NK-92 (cell line): ENCODE data around the gene LINC00237.

ENCODE experiments used
- DNase-seq: peaks from one replicate; lab custom pipeline; 2025; ENCODE audit not compliant: unreplicated experiment; lab: John Stamatoyannopoulos, UW

LINC00237 gene

GRCh38 chr20:21099751-21100577, 6.2 kb downstream of the LINC00237 start:
- DNase-seq = no peak

DNA sequence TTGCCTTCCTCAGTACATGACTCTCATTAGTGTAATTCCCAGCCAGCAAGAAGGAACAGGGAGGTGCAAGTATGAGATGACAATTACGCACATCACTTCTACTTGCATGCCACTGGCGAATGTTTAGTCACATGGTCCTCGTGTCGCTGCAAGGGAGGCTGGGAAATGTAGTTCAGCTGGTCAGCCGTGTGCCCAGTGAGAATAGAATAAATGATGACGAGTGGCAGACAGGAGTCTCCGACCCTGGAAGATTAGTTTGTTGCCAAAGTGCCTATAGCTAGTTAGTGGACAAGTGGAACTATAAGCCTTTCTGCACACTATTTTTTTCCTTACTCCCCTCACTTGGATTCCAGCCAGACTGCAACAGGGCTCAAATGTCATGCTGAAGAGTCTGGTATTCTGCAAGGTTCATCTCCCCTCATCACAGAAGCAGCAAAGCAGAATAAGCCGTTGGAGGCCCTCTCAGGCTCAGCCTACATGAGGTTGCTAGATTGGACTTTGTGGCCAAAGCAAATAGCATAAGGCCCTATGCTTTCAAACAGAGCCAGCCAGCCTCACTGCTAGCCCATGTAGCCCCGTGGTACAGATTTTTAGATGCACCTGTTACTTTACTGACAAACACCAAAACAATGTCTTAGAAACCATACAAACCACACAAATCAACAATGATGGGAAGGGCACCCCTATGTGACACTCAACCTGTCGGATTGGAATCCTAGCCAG, 9.7 kb downstream of the LINC00237 start:
- no peak for DNase-seq

- no peak for DNase-seq
These were observed 13.4 kb downstream of the LINC00237 start for GRCh38 chr20:21092806-21093205.

GRCh38 chr20:21090721-21091120, 15.4 kb downstream of the LINC00237 start:
- DNase-seq = no peak

- no peak for DNase-seq
These were observed 16.0 kb downstream of the LINC00237 start for GRCh38 chr20:21090111-21090618.

GRCh38 chr20:21089391-21089790, 16.8 kb downstream of the LINC00237 start:
- DNase-seq = no peak

GRCh38 chr20:21087862-21088540, 18.2 kb downstream of the LINC00237 start:
- no peak for DNase-seq

DNA sequence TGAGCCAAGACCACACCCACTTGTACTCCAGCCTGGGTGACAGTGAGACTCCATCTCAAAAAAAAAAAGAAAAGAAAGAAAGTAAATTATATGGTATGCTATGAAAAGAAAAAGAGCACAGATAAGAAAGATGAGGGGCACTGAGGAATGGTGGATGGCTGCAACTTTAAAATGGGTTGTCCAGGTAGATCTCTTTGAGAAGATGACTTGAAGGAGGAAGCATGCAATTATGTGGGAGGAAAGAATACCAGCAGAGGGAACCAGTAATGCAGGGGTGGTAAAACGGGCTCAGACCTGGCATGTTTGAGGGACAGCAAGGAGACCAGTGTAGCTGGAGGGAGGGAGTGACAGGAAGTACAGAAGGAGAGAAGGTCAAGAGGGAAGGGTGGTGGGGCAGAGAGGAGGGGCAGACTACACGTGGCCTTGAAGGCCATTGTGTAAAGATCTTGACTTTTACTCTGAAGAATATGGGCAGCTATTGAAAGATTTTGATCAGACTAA, 22.3 kb downstream of the LINC00237 start:
- no peak for DNase-seq

- DNase-seq = no peak
These were observed 23.6 kb downstream of the LINC00237 start for GRCh38 chr20:21082584-21082983.

DNA sequence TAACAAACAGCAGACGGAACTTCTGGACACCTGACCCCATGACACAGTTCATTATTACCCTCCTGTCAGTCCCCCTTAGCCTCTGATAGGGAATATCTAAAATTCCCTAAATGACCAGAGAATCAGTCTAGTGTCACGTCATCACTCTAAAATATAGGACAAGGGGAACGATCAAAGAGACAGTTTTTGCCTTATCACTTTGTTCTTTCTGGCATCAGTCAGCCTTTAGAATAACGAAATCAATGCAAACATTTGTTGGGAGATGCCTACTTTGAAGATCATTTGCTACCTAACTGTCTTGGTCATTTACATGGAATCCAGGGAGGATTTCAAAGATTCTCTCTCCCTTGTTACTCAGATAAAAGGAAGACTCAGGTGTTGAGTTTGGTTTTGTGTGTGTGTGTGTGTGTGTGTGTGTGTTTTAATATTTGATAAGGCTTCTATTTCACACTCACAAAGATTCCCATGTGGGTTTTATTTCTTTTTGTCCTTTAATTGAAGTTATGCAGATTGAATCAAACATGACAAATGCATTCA, 28.3 kb downstream of the LINC00237 start:
- no peak for DNase-seq

DNA sequence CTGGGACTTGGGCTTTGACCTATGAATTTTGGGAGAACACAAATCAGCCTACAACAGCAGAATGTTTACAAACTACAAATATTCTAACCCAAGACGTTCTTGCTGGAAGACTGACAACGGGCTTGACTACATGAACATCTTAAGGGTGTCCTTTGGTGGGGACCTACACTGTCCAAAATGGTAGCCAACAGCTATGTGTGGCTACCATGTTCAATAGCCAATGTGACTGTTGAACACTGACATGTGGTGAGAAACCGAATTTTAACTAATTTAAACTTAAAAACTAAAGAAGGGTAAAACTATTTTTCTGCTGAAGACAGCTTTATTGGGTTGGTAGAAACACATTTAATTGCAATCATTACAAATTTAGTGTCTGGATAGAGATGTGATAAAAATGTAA, 30.1 kb downstream of the LINC00237 start:
- no peak for DNase-seq

DNA sequence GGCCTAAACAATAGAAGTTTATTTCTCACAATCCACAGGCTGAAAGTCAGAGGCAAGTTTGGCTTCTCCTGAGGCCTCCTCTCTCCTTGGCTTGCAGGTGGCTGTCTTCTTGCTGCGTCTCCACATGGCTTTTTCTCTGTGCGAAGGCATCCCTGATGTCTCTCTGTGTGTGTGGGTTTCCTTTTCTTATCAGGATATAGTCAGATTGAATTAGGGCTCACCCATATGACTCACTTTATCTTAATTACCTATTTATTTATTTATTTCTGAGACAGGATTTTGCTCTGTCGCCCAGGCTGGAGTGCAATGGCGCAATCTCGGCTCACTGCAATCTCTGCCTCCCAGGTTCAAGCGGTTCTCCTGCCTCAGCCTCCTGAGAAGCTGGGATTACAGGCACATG, 30.7 kb downstream of the LINC00237 start:
- no peak for DNase-seq

DNA sequence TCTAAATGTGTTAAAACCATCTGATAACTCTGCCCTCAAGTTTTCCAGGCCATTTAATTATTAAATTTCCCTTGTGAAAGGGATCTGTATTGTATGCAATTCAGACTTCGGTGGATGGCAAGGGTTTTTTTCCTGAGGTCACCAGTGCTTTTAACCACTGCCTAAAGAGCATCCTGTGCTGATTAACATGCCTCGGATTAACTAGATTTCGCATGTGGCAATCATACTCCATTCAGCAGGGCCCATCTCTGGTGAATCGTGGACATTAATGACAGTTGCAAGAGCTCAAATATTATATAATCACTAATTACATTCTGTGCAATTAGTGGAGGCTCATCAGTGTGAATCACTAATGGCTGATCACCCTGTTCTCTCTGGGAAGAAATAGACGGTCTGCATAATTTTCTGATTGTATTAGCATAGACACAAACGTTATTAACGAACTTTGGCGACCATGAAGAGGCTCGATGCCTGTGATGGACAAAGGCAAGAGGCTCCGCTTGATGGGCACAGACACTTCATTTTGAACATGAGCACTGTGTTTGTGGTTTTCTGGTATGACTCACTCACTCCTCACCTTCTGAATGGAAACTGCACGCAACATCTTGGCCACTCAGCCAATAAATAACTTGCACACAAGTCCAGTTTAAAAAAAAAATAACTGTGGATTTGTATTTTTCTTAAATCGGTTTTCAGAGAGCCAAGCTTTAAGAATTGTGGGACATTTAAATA, 31.4 kb downstream of the LINC00237 start:
- DNase-seq = no peak

DNA sequence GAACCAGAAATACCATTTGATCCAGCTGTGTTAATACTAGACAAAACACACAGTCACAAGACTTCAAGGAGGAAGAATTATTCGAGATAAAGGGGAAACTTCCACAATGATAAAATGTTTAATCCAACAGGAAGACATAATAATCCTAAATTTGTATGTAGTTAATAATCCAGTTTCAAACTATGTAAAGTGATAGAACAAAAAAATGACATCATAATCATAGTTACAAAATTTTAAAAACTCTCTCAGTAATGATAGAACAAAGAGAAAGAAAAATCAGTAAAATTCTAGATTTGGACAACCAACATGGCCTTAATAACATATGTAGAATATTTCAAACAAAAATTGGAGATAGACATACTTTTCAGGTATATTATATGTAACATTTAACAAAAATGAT, 38.9 kb downstream of the LINC00237 start:
- DNase-seq = no peak

DNA sequence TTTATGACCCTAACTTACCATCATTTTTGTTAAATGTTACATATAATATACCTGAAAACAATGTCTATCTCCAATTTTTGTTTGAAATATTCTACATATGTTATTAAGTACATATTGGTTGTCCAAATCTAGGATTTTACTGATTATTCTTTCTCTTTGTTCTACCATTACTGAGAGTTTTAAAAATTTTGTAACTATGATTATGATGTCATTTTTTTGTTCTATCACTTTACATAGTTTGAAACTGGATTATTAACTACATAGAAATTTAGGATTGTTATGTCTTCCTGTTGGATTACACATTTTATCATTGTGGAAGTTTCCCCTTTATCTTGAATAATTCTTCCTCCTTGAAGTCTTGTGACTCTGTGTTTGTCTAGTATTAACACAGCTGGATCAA, 41.2 kb downstream of the LINC00237 start:
- no peak for DNase-seq

GRCh38 chr20:21063276-21063675, 42.9 kb downstream of the LINC00237 start:
- no peak for DNase-seq

DNA sequence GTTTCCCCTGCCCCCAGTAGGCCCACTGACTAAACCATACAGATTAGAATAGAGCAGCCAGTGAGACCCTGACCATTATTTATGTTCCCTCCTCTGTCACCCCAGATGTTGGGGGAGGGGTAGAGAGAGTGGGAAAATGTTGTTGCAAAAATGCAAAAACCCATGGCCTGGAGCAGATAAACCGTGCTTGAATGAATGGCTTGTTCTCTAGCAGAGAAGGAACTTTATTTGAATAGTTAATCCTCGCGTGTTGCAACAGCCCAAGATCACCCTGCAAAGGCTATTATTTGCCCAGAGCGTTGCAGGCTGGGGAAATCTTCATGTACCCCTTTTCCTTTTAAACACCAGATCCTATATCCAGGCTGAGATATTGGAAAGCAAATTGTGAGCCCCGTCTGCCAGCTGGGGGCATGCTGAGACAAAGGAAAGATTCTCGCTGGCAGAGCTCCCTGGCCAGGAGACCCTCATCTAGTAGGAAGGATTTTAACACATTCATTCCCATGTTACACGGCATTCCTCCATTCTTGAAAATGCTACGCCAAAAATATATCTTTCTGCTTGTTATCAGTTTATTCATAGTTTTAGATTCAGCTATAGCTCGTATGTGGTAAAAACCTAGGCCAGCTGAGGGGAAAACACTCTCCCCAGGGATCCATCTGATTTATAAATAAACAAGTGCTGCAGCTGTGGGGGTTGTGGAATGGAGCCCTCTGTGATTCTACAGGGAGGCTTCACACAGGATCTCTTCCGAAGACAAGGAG, 53.0 kb downstream of the LINC00237 start:
- DNase-seq = no peak

- no peak for DNase-seq
These were observed 53.5 kb downstream of the LINC00237 start for GRCh38 chr20:21052686-21053001.

DNA sequence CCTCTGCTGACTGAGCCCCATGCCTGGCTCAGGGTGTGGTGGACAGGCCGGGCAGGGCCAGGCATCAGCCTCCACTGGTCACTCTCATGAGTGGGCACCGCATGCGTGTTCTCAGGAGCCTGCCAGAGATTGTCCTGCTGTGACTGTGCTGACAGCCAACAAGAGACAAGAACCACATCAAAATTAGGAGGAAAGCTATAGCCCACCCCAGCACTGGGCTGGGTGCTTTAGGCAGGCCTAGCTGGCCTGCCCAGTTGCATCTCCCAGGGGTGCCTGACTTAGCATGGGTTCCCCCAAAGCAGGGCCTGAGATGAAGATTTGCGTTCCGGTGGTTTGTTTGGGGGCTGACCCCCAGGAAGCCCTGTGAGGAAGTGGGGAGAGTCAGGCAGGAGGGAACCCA, 53.9 kb downstream of the LINC00237 start:
- no peak for DNase-seq

GRCh38 chr20:21050710-21051109, 55.4 kb downstream of the LINC00237 start:
- DNase-seq = no peak
